Liver (tissue), 9 donors: ENCODE results near the gene GFRA1. TPM values are rescaled to one million over a fixed set of nuclear protein-coding genes. Genes with fewer than 3 reads are reported as not detected.

Experiments used
- DNase-seq: peaks from one replicate; pipeline ENCODE4 v3.0.0-alpha.2; 2017; ENCODE audit warnings: low spot score
- H3K27ac ChIP-seq, 2 donors: one replicate each; pipeline ENCODE4 v1.7.0; 2013; ENCODE audit warnings: inconsistent platforms in 2 of 2, low read length in 2 of 2, control low read depth in 1 of 2, low read depth in 1 of 2, mild to moderate bottlenecking in 1 of 2
- H3K27me3 ChIP-seq, 4 donors: one replicate each; pipeline versions ENCODE4 v1.6.1 to v1.7.0; 2013; ENCODE audit warnings: low read length in 3 of 4, inconsistent platforms in 1 of 4, mild to moderate bottlenecking in 1 of 4, moderate library complexity in 1 of 4; ENCODE audit not compliant: control insufficient read depth in 4 of 4, insufficient read depth in 4 of 4
- H3K36me3 ChIP-seq, 4 donors: one replicate each; pipeline versions ENCODE4 v1.6.1 to v1.7.0; 2013; ENCODE audit warnings: low read length in 3 of 4, mild to moderate bottlenecking in 3 of 4, low read depth in 1 of 4, moderate library complexity in 1 of 4; ENCODE audit not compliant: control insufficient read depth in 4 of 4, insufficient read depth in 3 of 4
- H3K4me1 ChIP-seq, 4 donors: one replicate each; pipeline versions ENCODE4 v1.6.1 to v1.7.0; 2013; ENCODE audit warnings: low read length in 3 of 4, mild to moderate bottlenecking in 3 of 4, moderate library complexity in 1 of 4; ENCODE audit not compliant: control insufficient read depth in 4 of 4, insufficient read depth in 4 of 4
- H3K4me3 ChIP-seq, 3 donors: one replicate each; pipeline versions ENCODE4 v1.6.1 to v1.7.0; 2013; ENCODE audit warnings: low read length in 3 of 3, control low read depth in 1 of 3, low read depth in 1 of 3, mild to moderate bottlenecking in 1 of 3
- H3K9ac ChIP-seq, 2 donors: one replicate each; pipeline ENCODE4 v1.7.0; 2013; ENCODE audit warnings: low read length in 2 of 2, mild to moderate bottlenecking in 2 of 2, moderate library complexity in 2 of 2, control low read depth in 1 of 2, low read depth in 1 of 2
- H3K9me3 ChIP-seq, 4 donors: one replicate each; pipeline versions ENCODE4 v1.6.1 to v1.7.0; 2013; ENCODE audit warnings: low read length in 3 of 4; ENCODE audit not compliant: control insufficient read depth in 4 of 4
- EGR1 ChIP-seq, 2 donors: IDR thresholded peaks; 2 replicates each; pipeline ENCODE4 v1.6.1; 2016 to 2018; ENCODE audit warnings: antibody characterized with exemption in 2 of 2, low read depth in 2 of 2
- FOXA1 ChIP-seq: IDR thresholded peaks from 2 replicates; pipeline ENCODE4 v1.6.1; 2016; ENCODE audit warnings: antibody characterized with exemption
- FOXA2 ChIP-seq: IDR thresholded peaks from 2 replicates; pipeline ENCODE4 v1.6.1; 2016; ENCODE audit warnings: antibody characterized with exemption
- HNF4A ChIP-seq, 2 donors: conservative IDR thresholded peaks; 2 replicates each; pipeline ENCODE4 v1.6.1; 2016; ENCODE audit warnings: antibody characterized with exemption in 2 of 2, mild to moderate bottlenecking in 2 of 2
- HNF4G ChIP-seq: IDR thresholded peaks from 2 replicates; pipeline ENCODE4 v1.6.1; 2016; ENCODE audit warnings: antibody characterized with exemption
- JUND ChIP-seq, 2 donors: IDR thresholded peaks; 2 replicates each; pipeline ENCODE4 v1.6.1; 2016; ENCODE audit warnings: antibody characterized with exemption in 2 of 2
- NR2F2 ChIP-seq: IDR thresholded peaks from 2 replicates; pipeline ENCODE4 v1.6.1; 2016; ENCODE audit warnings: antibody characterized with exemption
- RAD21 ChIP-seq, 2 donors: IDR thresholded peaks; 2 replicates each; pipeline ENCODE4 v1.6.1; 2016; ENCODE audit warnings: antibody characterized with exemption in 2 of 2, mild to moderate bottlenecking in 2 of 2
- RXRA ChIP-seq, 2 donors: IDR thresholded peaks; 2 replicates each; pipeline ENCODE4 v1.6.1; 2017 to 2018; ENCODE audit warnings: antibody characterized with exemption in 2 of 2, mild to moderate bottlenecking in 1 of 2
- SP1 ChIP-seq: IDR thresholded peaks from 2 replicates; pipeline ENCODE4 v1.6.1; 2018; ENCODE audit warnings: antibody characterized with exemption, mild to moderate bottlenecking
- TAF1 ChIP-seq: conservative IDR thresholded peaks from 2 replicates; pipeline ENCODE4 v1.6.1; 2016; ENCODE audit warnings: antibody characterized with exemption, mild to moderate bottlenecking
- YY1 ChIP-seq: IDR thresholded peaks from 2 replicates; pipeline ENCODE4 v1.6.1; 2016; ENCODE audit warnings: antibody characterized with exemption, mild to moderate bottlenecking
- WGBS: extraction: QIAGEN DNeasy Blood & Tissue Kit; methylation state at CpG from one replicate; pipeline ENCODE4 v1.1.7; 2013; 5-methylcytosine and 5-hydroxymethylcytosine counted together
- polyA plus RNA-seq, 2 donors: library from polyadenylated mRNA; stranded (reverse) in 1 of 2; unstranded in 1 of 2; fragments of 200-250 nt in 1 of 2; fragments of >200 nt in 1 of 2; fragmentation: Nextera tagmentation in 1 of 2; extraction: Ambion mirVana in 1 of 2; gene quantifications; one replicate each; pipeline versions ENCODE4 v1.2.1 to v1.2.3, GENCODE V29; 2013 to 2015
- total RNA-seq, 2 donors: library from RNA; depleted of rRNA; stranded (reverse); fragments of >200 nt; gene quantifications; one replicate each; pipeline ENCODE4 v1.2.3, GENCODE V29; 2014
- TF ChIP-seq, protein P1 (sequence below): IDR thresholded peaks from 2 replicates; pipeline ENCODE4 v1.6.1; 2016; ENCODE audit warnings: antibody characterized with exemption
- TF ChIP-seq, protein P2 (sequence below): IDR thresholded peaks from 2 replicates; pipeline ENCODE4 v1.6.1; 2016; ENCODE audit warnings: antibody characterized with exemption, mild to moderate bottlenecking
- TF ChIP-seq, protein P3 (sequence below): fragments of 150-350 bp; IDR thresholded peaks from 2 replicates; pipeline ENCODE4 v1.5.1; 2017; ENCODE audit warnings: improper control_type of control experiment, low read depth, low read length; ENCODE audit not compliant: missing input control
- TF ChIP-seq, protein P4 (sequence below): IDR thresholded peaks from 2 replicates; pipeline ENCODE4 v1.6.1; 2016; ENCODE audit warnings: antibody characterized with exemption
- TF ChIP-seq, protein P5 (sequence below): IDR thresholded peaks from 2 replicates; pipeline ENCODE4 v1.6.1; 2016; ENCODE audit warnings: antibody characterized with exemption
- donor health status: healthy.
- donor health status: healthy.
- donor health status: healthy.
- donor health status: healthy.
- donor health status: healthy.

The GFRA1 gene
- total and polyA plus RNA-seq, 4 donors, result 14.2 to 53.6 (median 17.8) TPM

DNA sequence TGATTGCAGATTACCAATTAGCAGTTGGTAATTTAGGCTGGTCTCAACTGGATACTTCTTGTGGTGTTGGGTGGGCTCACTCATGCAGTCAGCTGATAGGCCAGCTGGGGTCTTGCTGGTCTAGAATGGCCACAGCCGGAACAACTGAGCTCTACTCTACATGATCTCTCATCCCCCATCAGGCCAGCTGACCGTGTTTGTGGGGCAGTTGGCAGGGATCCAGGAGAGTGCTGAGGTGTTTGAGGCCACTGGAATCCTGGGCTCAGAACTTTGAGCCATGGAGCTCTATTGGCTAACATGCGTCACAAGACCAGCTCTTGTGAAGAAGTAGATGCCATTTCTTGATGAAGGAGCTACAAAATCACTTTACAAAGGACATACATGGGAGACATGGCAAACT lies 242.4 kb downstream of the GFRA1 start:
- WGBS, result 44% methylated on average over 3 of the region's 3 CpGs
- Histone ChIP-seq H3K9ac (no peak overlapping the region), H3K4me3 (no peak overlapping the region), H3K36me3 (no peaks in the 10 kb centered on the region), H3K9me3 (no peaks in the 10 kb centered on the region), H3K4me1 (peaks cover 0 to 2% (median 0%) of the 10 kb centered on the region in 4 donors), H3K27me3 (no peaks in the 10 kb centered on the region), H3K27ac (no peak overlapping the region)
- DNase-seq, result no peak
- TF ChIP-seq EGR1 (IDR thresholded peaks at IDR 0.05; ENCODE audit: low read depth in 2 of 2), result no peak
- TF ChIP-seq HNF4A (conservative IDR thresholded peaks at IDR 0.05), result no peak
- TF ChIP-seq HNF4G, result no peak
- TF ChIP-seq NR2F2, result no peak
- TF ChIP-seq FOXA2, result no peak
- TF ChIP-seq RAD21 (IDR thresholded peaks at IDR 0.05), result no peak
- TF ChIP-seq TAF1, result no peak
- TF ChIP-seq, protein P1, sequence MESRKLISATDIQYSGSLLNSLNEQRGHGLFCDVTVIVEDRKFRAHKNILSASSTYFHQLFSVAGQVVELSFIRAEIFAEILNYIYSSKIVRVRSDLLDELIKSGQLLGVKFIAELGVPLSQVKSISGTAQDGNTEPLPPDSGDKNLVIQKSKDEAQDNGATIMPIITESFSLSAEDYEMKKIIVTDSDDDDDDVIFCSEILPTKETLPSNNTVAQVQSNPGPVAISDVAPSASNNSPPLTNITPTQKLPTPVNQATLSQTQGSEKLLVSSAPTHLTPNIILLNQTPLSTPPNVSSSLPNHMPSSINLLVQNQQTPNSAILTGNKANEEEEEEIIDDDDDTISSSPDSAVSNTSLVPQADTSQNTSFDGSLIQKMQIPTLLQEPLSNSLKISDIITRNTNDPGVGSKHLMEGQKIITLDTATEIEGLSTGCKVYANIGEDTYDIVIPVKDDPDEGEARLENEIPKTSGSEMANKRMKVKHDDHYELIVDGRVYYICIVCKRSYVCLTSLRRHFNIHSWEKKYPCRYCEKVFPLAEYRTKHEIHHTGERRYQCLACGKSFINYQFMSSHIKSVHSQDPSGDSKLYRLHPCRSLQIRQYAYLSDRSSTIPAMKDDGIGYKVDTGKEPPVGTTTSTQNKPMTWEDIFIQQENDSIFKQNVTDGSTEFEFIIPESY, result no peak
- TF ChIP-seq FOXA1, result no peak
- TF ChIP-seq, protein P2, sequence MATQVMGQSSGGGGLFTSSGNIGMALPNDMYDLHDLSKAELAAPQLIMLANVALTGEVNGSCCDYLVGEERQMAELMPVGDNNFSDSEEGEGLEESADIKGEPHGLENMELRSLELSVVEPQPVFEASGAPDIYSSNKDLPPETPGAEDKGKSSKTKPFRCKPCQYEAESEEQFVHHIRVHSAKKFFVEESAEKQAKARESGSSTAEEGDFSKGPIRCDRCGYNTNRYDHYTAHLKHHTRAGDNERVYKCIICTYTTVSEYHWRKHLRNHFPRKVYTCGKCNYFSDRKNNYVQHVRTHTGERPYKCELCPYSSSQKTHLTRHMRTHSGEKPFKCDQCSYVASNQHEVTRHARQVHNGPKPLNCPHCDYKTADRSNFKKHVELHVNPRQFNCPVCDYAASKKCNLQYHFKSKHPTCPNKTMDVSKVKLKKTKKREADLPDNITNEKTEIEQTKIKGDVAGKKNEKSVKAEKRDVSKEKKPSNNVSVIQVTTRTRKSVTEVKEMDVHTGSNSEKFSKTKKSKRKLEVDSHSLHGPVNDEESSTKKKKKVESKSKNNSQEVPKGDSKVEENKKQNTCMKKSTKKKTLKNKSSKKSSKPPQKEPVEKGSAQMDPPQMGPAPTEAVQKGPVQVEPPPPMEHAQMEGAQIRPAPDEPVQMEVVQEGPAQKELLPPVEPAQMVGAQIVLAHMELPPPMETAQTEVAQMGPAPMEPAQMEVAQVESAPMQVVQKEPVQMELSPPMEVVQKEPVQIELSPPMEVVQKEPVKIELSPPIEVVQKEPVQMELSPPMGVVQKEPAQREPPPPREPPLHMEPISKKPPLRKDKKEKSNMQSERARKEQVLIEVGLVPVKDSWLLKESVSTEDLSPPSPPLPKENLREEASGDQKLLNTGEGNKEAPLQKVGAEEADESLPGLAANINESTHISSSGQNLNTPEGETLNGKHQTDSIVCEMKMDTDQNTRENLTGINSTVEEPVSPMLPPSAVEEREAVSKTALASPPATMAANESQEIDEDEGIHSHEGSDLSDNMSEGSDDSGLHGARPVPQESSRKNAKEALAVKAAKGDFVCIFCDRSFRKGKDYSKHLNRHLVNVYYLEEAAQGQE, result no peak
- TF ChIP-seq, protein P3, sequence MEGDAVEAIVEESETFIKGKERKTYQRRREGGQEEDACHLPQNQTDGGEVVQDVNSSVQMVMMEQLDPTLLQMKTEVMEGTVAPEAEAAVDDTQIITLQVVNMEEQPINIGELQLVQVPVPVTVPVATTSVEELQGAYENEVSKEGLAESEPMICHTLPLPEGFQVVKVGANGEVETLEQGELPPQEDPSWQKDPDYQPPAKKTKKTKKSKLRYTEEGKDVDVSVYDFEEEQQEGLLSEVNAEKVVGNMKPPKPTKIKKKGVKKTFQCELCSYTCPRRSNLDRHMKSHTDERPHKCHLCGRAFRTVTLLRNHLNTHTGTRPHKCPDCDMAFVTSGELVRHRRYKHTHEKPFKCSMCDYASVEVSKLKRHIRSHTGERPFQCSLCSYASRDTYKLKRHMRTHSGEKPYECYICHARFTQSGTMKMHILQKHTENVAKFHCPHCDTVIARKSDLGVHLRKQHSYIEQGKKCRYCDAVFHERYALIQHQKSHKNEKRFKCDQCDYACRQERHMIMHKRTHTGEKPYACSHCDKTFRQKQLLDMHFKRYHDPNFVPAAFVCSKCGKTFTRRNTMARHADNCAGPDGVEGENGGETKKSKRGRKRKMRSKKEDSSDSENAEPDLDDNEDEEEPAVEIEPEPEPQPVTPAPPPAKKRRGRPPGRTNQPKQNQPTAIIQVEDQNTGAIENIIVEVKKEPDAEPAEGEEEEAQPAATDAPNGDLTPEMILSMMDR, result no peak

DNA sequence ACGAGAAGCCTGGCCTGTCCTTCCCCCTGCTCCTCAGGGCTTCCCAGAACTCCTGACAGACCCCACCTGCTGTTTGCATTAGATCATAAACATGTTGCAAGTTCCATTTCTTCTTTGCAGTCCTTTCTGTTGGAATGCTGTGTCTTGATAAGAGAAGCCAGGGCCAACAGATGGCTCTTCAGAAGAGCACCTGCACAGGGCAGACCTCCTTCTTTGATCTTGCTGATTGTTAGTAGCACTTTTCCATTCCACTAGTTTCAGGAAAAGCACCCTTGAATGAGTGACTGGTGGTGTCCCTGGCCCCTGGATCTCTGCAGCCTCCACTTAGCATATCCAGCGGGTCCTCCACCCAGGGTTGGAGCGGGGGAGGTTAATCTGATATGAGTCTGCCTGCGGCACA lies 243.2 kb downstream of the GFRA1 start:
- Histone ChIP-seq H3K4me3 (no peak overlapping the region), H3K4me1 (peaks cover 3 to 7% (median 5%) of the 10 kb centered on the region in 4 donors), H3K9me3 (no peaks in the 10 kb centered on the region), H3K27me3 (no peaks in the 10 kb centered on the region), H3K36me3 (no peaks in the 10 kb centered on the region), H3K9ac (no peak overlapping the region), H3K27ac (no peak overlapping the region)
- DNase-seq, result no peak
- WGBS, result 91% methylated on average over 4 of the region's 4 CpGs
- TF ChIP-seq NR2F2 (no peak), FOXA1 (no peak), EGR1 (IDR thresholded peaks at IDR 0.05; ENCODE audit: low read depth in 2 of 2) (no peak), FOXA2 (no peak), RAD21 (IDR thresholded peaks at IDR 0.05) (no peak), YY1 (no peak), JUND (IDR thresholded peaks at IDR 0.05) (no peak), RXRA (IDR thresholded peaks at IDR 0.05) (no peak), SP1 (no peak), HNF4A (conservative IDR thresholded peaks at IDR 0.05) (no peak)
- TF ChIP-seq, protein P4, sequence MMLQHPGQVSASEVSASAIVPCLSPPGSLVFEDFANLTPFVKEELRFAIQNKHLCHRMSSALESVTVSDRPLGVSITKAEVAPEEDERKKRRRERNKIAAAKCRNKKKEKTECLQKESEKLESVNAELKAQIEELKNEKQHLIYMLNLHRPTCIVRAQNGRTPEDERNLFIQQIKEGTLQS, result no peak
- TF ChIP-seq, protein P5, sequence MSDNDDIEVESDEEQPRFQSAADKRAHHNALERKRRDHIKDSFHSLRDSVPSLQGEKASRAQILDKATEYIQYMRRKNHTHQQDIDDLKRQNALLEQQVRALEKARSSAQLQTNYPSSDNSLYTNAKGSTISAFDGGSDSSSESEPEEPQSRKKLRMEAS, result no peak
- TF ChIP-seq, protein P3, result no peak
- TF ChIP-seq, protein P2, result no peak
